Liver (tissue), 9 donors: ENCODE measurements around the gene MYO10. TPM values are rescaled to one million over a fixed set of nuclear protein-coding genes. Genes with fewer than 3 reads are reported as not detected.

ENCODE experiments used
- DNase-seq: peaks from one replicate; pipeline ENCODE4 v3.0.0-alpha.2; 2017; ENCODE audit warnings: low spot score
- H3K27ac ChIP-seq, 2 donors: one replicate each; pipeline ENCODE4 v1.7.0; 2013; ENCODE audit warnings: inconsistent platforms in 2 of 2, low read length in 2 of 2, control low read depth in 1 of 2, low read depth in 1 of 2, mild to moderate bottlenecking in 1 of 2
- H3K27me3 ChIP-seq, 4 donors: one replicate each; pipeline versions ENCODE4 v1.6.1 to v1.7.0; 2013; ENCODE audit warnings: low read length in 3 of 4, inconsistent platforms in 1 of 4, mild to moderate bottlenecking in 1 of 4, moderate library complexity in 1 of 4; ENCODE audit not compliant: control insufficient read depth in 4 of 4, insufficient read depth in 4 of 4
- H3K36me3 ChIP-seq, 4 donors: one replicate each; pipeline versions ENCODE4 v1.6.1 to v1.7.0; 2013; ENCODE audit warnings: low read length in 3 of 4, mild to moderate bottlenecking in 3 of 4, low read depth in 1 of 4, moderate library complexity in 1 of 4; ENCODE audit not compliant: control insufficient read depth in 4 of 4, insufficient read depth in 3 of 4
- H3K4me1 ChIP-seq, 4 donors: one replicate each; pipeline versions ENCODE4 v1.6.1 to v1.7.0; 2013; ENCODE audit warnings: low read length in 3 of 4, mild to moderate bottlenecking in 3 of 4, moderate library complexity in 1 of 4; ENCODE audit not compliant: control insufficient read depth in 4 of 4, insufficient read depth in 4 of 4
- H3K4me3 ChIP-seq, 3 donors: one replicate each; pipeline versions ENCODE4 v1.6.1 to v1.7.0; 2013; ENCODE audit warnings: low read length in 3 of 3, control low read depth in 1 of 3, low read depth in 1 of 3, mild to moderate bottlenecking in 1 of 3
- H3K9ac ChIP-seq, 2 donors: one replicate each; pipeline ENCODE4 v1.7.0; 2013; ENCODE audit warnings: low read length in 2 of 2, mild to moderate bottlenecking in 2 of 2, moderate library complexity in 2 of 2, control low read depth in 1 of 2, low read depth in 1 of 2
- H3K9me3 ChIP-seq, 4 donors: one replicate each; pipeline versions ENCODE4 v1.6.1 to v1.7.0; 2013; ENCODE audit warnings: low read length in 3 of 4; ENCODE audit not compliant: control insufficient read depth in 4 of 4
- ATF3 ChIP-seq: IDR thresholded peaks from 2 replicates; pipeline ENCODE4 v1.6.1; 2016; ENCODE audit warnings: antibody characterized with exemption
- CTCF ChIP-seq: fragments of 150-350 bp; IDR thresholded peaks from 2 replicates; pipeline ENCODE4 v1.5.1; 2017; ENCODE audit warnings: improper control_type of control experiment, low read depth, low read length; ENCODE audit not compliant: missing input control
- EGR1 ChIP-seq, 2 donors: IDR thresholded peaks; 2 replicates each; pipeline ENCODE4 v1.6.1; 2016 to 2018; ENCODE audit warnings: antibody characterized with exemption in 2 of 2, low read depth in 2 of 2
- FOXA2 ChIP-seq: IDR thresholded peaks from 2 replicates; pipeline ENCODE4 v1.6.1; 2016; ENCODE audit warnings: antibody characterized with exemption
- GABPA ChIP-seq, 2 donors: IDR thresholded peaks in 1 of 2; conservative IDR thresholded peaks in 1 of 2; 2 replicates each; pipeline ENCODE4 v1.6.1; 2016; ENCODE audit warnings: antibody characterized with exemption in 2 of 2, mild to moderate bottlenecking in 1 of 2, moderate library complexity in 1 of 2
- HNF4A ChIP-seq, 2 donors: conservative IDR thresholded peaks; 2 replicates each; pipeline ENCODE4 v1.6.1; 2016; ENCODE audit warnings: antibody characterized with exemption in 2 of 2, mild to moderate bottlenecking in 2 of 2
- HNF4G ChIP-seq: IDR thresholded peaks from 2 replicates; pipeline ENCODE4 v1.6.1; 2016; ENCODE audit warnings: antibody characterized with exemption
- JUND ChIP-seq, 2 donors: IDR thresholded peaks; 2 replicates each; pipeline ENCODE4 v1.6.1; 2016; ENCODE audit warnings: antibody characterized with exemption in 2 of 2
- MAX ChIP-seq: IDR thresholded peaks from 2 replicates; pipeline ENCODE4 v1.6.1; 2016; ENCODE audit warnings: antibody characterized with exemption
- NR2F2 ChIP-seq: IDR thresholded peaks from 2 replicates; pipeline ENCODE4 v1.6.1; 2016; ENCODE audit warnings: antibody characterized with exemption
- RAD21 ChIP-seq, 2 donors: IDR thresholded peaks; 2 replicates each; pipeline ENCODE4 v1.6.1; 2016; ENCODE audit warnings: antibody characterized with exemption in 2 of 2, mild to moderate bottlenecking in 2 of 2
- RXRA ChIP-seq, 2 donors: IDR thresholded peaks; 2 replicates each; pipeline ENCODE4 v1.6.1; 2017 to 2018; ENCODE audit warnings: antibody characterized with exemption in 2 of 2, mild to moderate bottlenecking in 1 of 2
- SP1 ChIP-seq: IDR thresholded peaks from 2 replicates; pipeline ENCODE4 v1.6.1; 2018; ENCODE audit warnings: antibody characterized with exemption, mild to moderate bottlenecking
- TAF1 ChIP-seq: conservative IDR thresholded peaks from 2 replicates; pipeline ENCODE4 v1.6.1; 2016; ENCODE audit warnings: antibody characterized with exemption, mild to moderate bottlenecking
- YY1 ChIP-seq: IDR thresholded peaks from 2 replicates; pipeline ENCODE4 v1.6.1; 2016; ENCODE audit warnings: antibody characterized with exemption, mild to moderate bottlenecking
- ZBTB33 ChIP-seq: IDR thresholded peaks from 2 replicates; pipeline ENCODE4 v1.6.1; 2016; ENCODE audit warnings: antibody characterized with exemption
- WGBS: extraction: QIAGEN DNeasy Blood & Tissue Kit; methylation state at CpG from one replicate; pipeline ENCODE4 v1.1.7; 2013; 5-methylcytosine and 5-hydroxymethylcytosine counted together
- polyA plus RNA-seq, 2 donors: library from polyadenylated mRNA; stranded (reverse) in 1 of 2; unstranded in 1 of 2; fragments of 200-250 nt in 1 of 2; fragments of >200 nt in 1 of 2; fragmentation: Nextera tagmentation in 1 of 2; extraction: Ambion mirVana in 1 of 2; gene quantifications; one replicate each; pipeline versions ENCODE4 v1.2.1 to v1.2.3, GENCODE V29; 2013 to 2015
- total RNA-seq, 2 donors: library from RNA; depleted of rRNA; stranded (reverse); fragments of >200 nt; gene quantifications; one replicate each; pipeline ENCODE4 v1.2.3, GENCODE V29; 2014
- donor health status: healthy.
- donor health status: healthy.
- donor health status: healthy.
- donor health status: healthy.
- donor health status: healthy.

MYO10 gene
- total and polyA plus RNA-seq, 4 donors, result 4.3 to 15.3 (median 7.1) TPM

GRCh38 chr5:16754601-16755000, 181.5 kb downstream of the MYO10 start:
- no peak for DNase-seq
- Histone ChIP-seq H3K36me3 (peaks cover 0 to under 1% (median 0%) of the 10 kb centered on the region in 4 donors), H3K4me3 (no peak overlapping the region), H3K27ac (no peak overlapping the region), H3K9ac (no peak overlapping the region), H3K9me3 (no peaks in the 10 kb centered on the region), H3K4me1 (peaks cover 0 to 3% (median 0%) of the 10 kb centered on the region in 4 donors), H3K27me3 (no peaks in the 10 kb centered on the region)
- 85% methylated on average over 3 of the region's 3 CpGs for WGBS
- no peak for TF ChIP-seq FOXA2
- no peak for TF ChIP-seq HNF4G
- TF ChIP-seq SP1, result no peak
- TF ChIP-seq YY1, result no peak
- no peak for TF ChIP-seq RXRA (IDR thresholded peaks at IDR 0.05)

- Histone ChIP-seq H3K9me3 (no peaks in the 10 kb centered on the region), H3K4me1 (peaks cover 0 to 3% (median 0%) of the 10 kb centered on the region in 4 donors), H3K36me3 (peaks cover 0 to 2% (median 0%) of the 10 kb centered on the region in 4 donors), H3K4me3 (no peak overlapping the region), H3K27me3 (no peaks in the 10 kb centered on the region), H3K27ac (no peak overlapping the region), H3K9ac (no peak overlapping the region)
- WGBS, result 75% methylated on average over 3 of the region's 3 CpGs
- DNase-seq, result no peak
- no peak for TF ChIP-seq RXRA (IDR thresholded peaks at IDR 0.05)
These were observed 182.0 kb downstream of the MYO10 start for GRCh38 chr5:16754086-16754485.

- H3K36me3 ChIP-seq, result peaks cover 0 to 2% (median 0%) of the 10 kb centered on the region in 4 donors
- no peak overlapping the region for H3K4me3 ChIP-seq
- DNase-seq, result no peak
- no peaks in the 10 kb centered on the region for H3K27me3 ChIP-seq
- no peak overlapping the region for H3K9ac ChIP-seq
- H3K27ac ChIP-seq, result no peak overlapping the region
- no peaks in the 10 kb centered on the region for H3K9me3 ChIP-seq
- 93% methylated on average over 7 of the region's 7 CpGs for WGBS
- no peaks in the 10 kb centered on the region for H3K4me1 ChIP-seq
- no peak for TF ChIP-seq EGR1 (IDR thresholded peaks at IDR 0.05; ENCODE audit: low read depth in 2 of 2)
- TF ChIP-seq JUND (IDR thresholded peaks at IDR 0.05), result no peak
- TF ChIP-seq MAX, result no peak
- no peak for TF ChIP-seq CTCF
- no peak for TF ChIP-seq NR2F2
- no peak for TF ChIP-seq RXRA (IDR thresholded peaks at IDR 0.05)
- no peak for TF ChIP-seq GABPA (IDR thresholded peaks at IDR 0.05 in 1 of 2, conservative IDR thresholded peaks at IDR 0.05 in 1 of 2)
- no peak for TF ChIP-seq HNF4A (conservative IDR thresholded peaks at IDR 0.05)
- TF ChIP-seq TAF1, result no peak
- no peak for TF ChIP-seq RAD21 (IDR thresholded peaks at IDR 0.05)
These were observed 185.6 kb downstream of the MYO10 start for GRCh38 chr5:16750445-16750844.

- no peaks in the 10 kb centered on the region for H3K9me3 ChIP-seq
- H3K4me3 ChIP-seq, result no peak overlapping the region
- H3K27ac ChIP-seq, result no peak overlapping the region
- no peaks in the 10 kb centered on the region for H3K4me1 ChIP-seq
- H3K36me3 ChIP-seq, result peaks cover 0 to 2% (median 0%) of the 10 kb centered on the region in 4 donors
- DNase-seq, result no peak
- 72% methylated on average over 4 of the region's 4 CpGs for WGBS
- H3K27me3 ChIP-seq, result no peaks in the 10 kb centered on the region
- H3K9ac ChIP-seq, result no peak overlapping the region
- TF ChIP-seq MAX, result no peak
- no peak for TF ChIP-seq ZBTB33
- TF ChIP-seq NR2F2, result no peak
- no peak for TF ChIP-seq EGR1 (IDR thresholded peaks at IDR 0.05; ENCODE audit: low read depth in 2 of 2)
- no peak for TF ChIP-seq GABPA (IDR thresholded peaks at IDR 0.05 in 1 of 2, conservative IDR thresholded peaks at IDR 0.05 in 1 of 2)
- no peak for TF ChIP-seq ATF3
- TF ChIP-seq HNF4A (conservative IDR thresholded peaks at IDR 0.05), result no peak
- TF ChIP-seq YY1, result no peak
- TF ChIP-seq TAF1, result no peak
- no peak for TF ChIP-seq SP1
These were observed 186.5 kb downstream of the MYO10 start for GRCh38 chr5:16749626-16750025.
